IMR-90 (cell line): ENCODE results near the gene PIGU. TPM values are rescaled to one million over a fixed set of nuclear protein-coding genes. Genes with fewer than 3 reads are reported as not detected.

ENCODE experiments used
- ATAC-seq: fragments of 200-7000 bp; cut with Tn5 transposase; 2 replicates; pipeline ENCODE4 v1.9.1; 2020; ENCODE audit warnings: low read depth, mild to moderate bottlenecking, moderate library complexity
- BruUV-seq: library from RNA; stranded (reverse); fragments of 400-500 nt; replicated peaks from 2 replicates; lab custom pipeline; 2021; lab: Mats Ljungman, UMichigan
- CTCF ChIA-PET: fragments of 300-600 bp; formaldehyde crosslinking; extraction: SDS; loops from one replicate; lab custom pipeline; 2021; ENCODE audit warnings: antibody characterized with exemption; lab: Yijun Ruan, JAX
- POLR2A ChIA-PET: fragments of 300-600 bp; sonication (Branson Sonifier 250); formaldehyde crosslinking; loops from one replicate; lab custom pipeline; 2022; ENCODE audit warnings: antibody characterized with exemption; ENCODE audit not compliant: unreplicated experiment; lab: Charles Lee
- DNase-seq: peaks from one replicate; pipeline ENCODE4 v3.0.0; 2013
- H2AFZ ChIP-seq: replicated peaks from 2 replicates; pipeline ENCODE3; 2013; ENCODE audit warnings: low read length, mild to moderate bottlenecking; ENCODE audit not compliant: poor library complexity
- H2AK5ac ChIP-seq: 2 replicates; pipeline ENCODE4 v1.6.1; 2013; ENCODE audit warnings: low read depth, low read length, inconsistent platforms
- H2AK9ac ChIP-seq: replicated peaks from 2 replicates; pipeline ENCODE3; 2013; ENCODE audit warnings: mild to moderate bottlenecking, low read depth, low read length, moderate library complexity; ENCODE audit not compliant: poor library complexity
- H2BK120ac ChIP-seq: 2 replicates; pipeline ENCODE4 v1.6.1; 2013; ENCODE audit warnings: low read depth, low read length, inconsistent platforms
- H2BK15ac ChIP-seq: 3 replicates; pipeline ENCODE4 v1.6.1; 2013; ENCODE audit warnings: low read depth, low read length, inconsistent platforms
- H2BK20ac ChIP-seq: 2 replicates; pipeline ENCODE4 v1.6.1; 2013; ENCODE audit warnings: low read depth, mild to moderate bottlenecking, inconsistent platforms, low read length, moderate library complexity
- H2BK5ac ChIP-seq: 2 replicates; pipeline ENCODE4 v1.6.1; 2013; ENCODE audit warnings: mild to moderate bottlenecking, low read depth, low read length, inconsistent platforms; ENCODE audit not compliant: poor library complexity, severe bottlenecking
- H3K14ac ChIP-seq: replicated peaks from 2 replicates; pipeline ENCODE4 v1.6.1; 2013; ENCODE audit warnings: low read depth, low read length, inconsistent platforms
- H3K18ac ChIP-seq: 2 replicates; pipeline ENCODE4 v1.6.1; 2013; ENCODE audit warnings: low read depth, low read length, control low read depth
- H3K23ac ChIP-seq: 2 replicates; pipeline ENCODE4 v1.6.1; 2013; ENCODE audit warnings: low read depth, low read length, inconsistent platforms
- H3K27ac ChIP-seq: 2 replicates; pipeline ENCODE4 v1.5.1; 2013; ENCODE audit warnings: mild to moderate bottlenecking, control low read depth, low read length; ENCODE audit not compliant: insufficient read depth
- H3K27me3 ChIP-seq: 2 replicates; pipeline ENCODE4 v1.6.1; 2013; ENCODE audit warnings: low read length; ENCODE audit not compliant: control insufficient read depth, insufficient read depth
- H3K36me3 ChIP-seq: 2 replicates; pipeline ENCODE4 v1.6.1; 2013; ENCODE audit warnings: low read length, mixed read lengths; ENCODE audit not compliant: control insufficient read depth, insufficient read depth
- H3K4ac ChIP-seq: 2 replicates; pipeline ENCODE4 v1.6.1; 2013; ENCODE audit warnings: low read depth, low read length, inconsistent platforms
- H3K4me1 ChIP-seq: 2 replicates; pipeline ENCODE4 v1.6.1; 2013; ENCODE audit warnings: low read length, mixed read lengths; ENCODE audit not compliant: control insufficient read depth, insufficient read depth
- H3K4me2 ChIP-seq: 2 replicates; pipeline ENCODE4 v1.6.1; 2013; ENCODE audit warnings: low read depth, mild to moderate bottlenecking, control low read depth, low read length, moderate library complexity
- H3K4me3 ChIP-seq: 2 replicates; pipeline ENCODE4 v1.5.1; 2013; ENCODE audit warnings: low read depth, mild to moderate bottlenecking, control low read depth, low read length, moderate library complexity; ENCODE audit not compliant: insufficient read depth
- H3K56ac ChIP-seq: 2 replicates; pipeline ENCODE4 v1.6.1; 2013; ENCODE audit warnings: low read length, inconsistent platforms; ENCODE audit not compliant: insufficient read depth; ENCODE audit errors: extremely low read depth
- H3K79me1 ChIP-seq, 2 experiments: 2 replicates each; pipeline ENCODE4 v1.6.1; 2013; ENCODE audit warnings: low read length in 2 of 2, inconsistent platforms in 1 of 2, low read depth in 1 of 2
- H3K9ac ChIP-seq: 2 replicates; pipeline ENCODE4 v1.6.1; 2013; ENCODE audit warnings: low read depth, low read length, control low read depth
- H3K9me1 ChIP-seq: 2 replicates; pipeline ENCODE4 v1.6.1; 2013; ENCODE audit warnings: low read length, inconsistent platforms; ENCODE audit not compliant: insufficient read depth
- H3K9me3 ChIP-seq: 2 replicates; pipeline ENCODE4 v1.6.1; 2013; ENCODE audit warnings: low read length; ENCODE audit not compliant: control insufficient read depth, insufficient read depth
- H4K20me1 ChIP-seq: 2 replicates; pipeline ENCODE4 v1.6.1; 2013; ENCODE audit warnings: low read length, inconsistent platforms; ENCODE audit not compliant: insufficient read depth
- H4K5ac ChIP-seq: 2 replicates; pipeline ENCODE4 v1.6.1; 2013; ENCODE audit warnings: mild to moderate bottlenecking, low read depth, low read length, control low read depth
- H4K8ac ChIP-seq, 2 experiments: 2 replicates each; pipeline ENCODE4 v1.6.1; 2013; ENCODE audit warnings: low read depth in 2 of 2, low read length in 2 of 2, control low read depth in 1 of 2, inconsistent platforms in 1 of 2
- H4K91ac ChIP-seq: 2 replicates; pipeline ENCODE4 v1.6.1; 2013; ENCODE audit warnings: low read depth, low read length, inconsistent platforms; ENCODE audit not compliant: insufficient read depth
- CEBPB ChIP-seq: IDR thresholded peaks from 2 replicates; pipeline ENCODE4 v1.6.1; 2012; ENCODE audit warnings: low read depth, low read length, improper control_type of control experiment
- CHD1 ChIP-seq: IDR thresholded peaks from 2 replicates; pipeline ENCODE4 v1.6.1; 2012; ENCODE audit warnings: low read depth, low read length, improper control_type of control experiment
- RCOR1 ChIP-seq: IDR thresholded peaks from 2 replicates; pipeline ENCODE4 v1.6.1; 2012; ENCODE audit warnings: mild to moderate bottlenecking, low read length, improper control_type of control experiment; ENCODE audit not compliant: insufficient replicate concordance
- RFX5 ChIP-seq: IDR thresholded peaks from 2 replicates; pipeline ENCODE4 v1.8.0; 2012; ENCODE audit warnings: low read depth, mild to moderate bottlenecking, low read length, moderate library complexity
- WGBS, 2 experiments: methylation state at CpG; one replicate each; pipeline versions ENCODE4 v1.1.5 to v1.1.7; 2013; ENCODE audit warnings: missing lambda C conversion rate in 2 of 2; ENCODE audit not compliant: insufficient read length in 1 of 2; ENCODE audit errors: extremely low coverage in 2 of 2; 5-methylcytosine and 5-hydroxymethylcytosine counted together
- dilution Hi-C: fragments of 300-500 bp; cut with HindIII; formaldehyde crosslinking; loops from one replicate; pipeline ENCODE4 v1.14.3; 2018; ENCODE audit warnings: low sequenced_read_pairs; ENCODE audit not compliant: unreplicated experiment
- in situ Hi-C: fragments of 300-500 bp; cut with MboI; formaldehyde crosslinking; loops from 3 replicates; pipeline ENCODE4 v1.14.3; 2019; ENCODE audit warnings: low sequenced_read_pairs, inconsistent platforms, mixed read lengths
- intact Hi-C: fragments of 100-400 bp; cut with micrococcal nuclease; formaldehyde crosslinking; loops from 2 replicates; pipeline ENCODE4 v1.10.0; 2022
- polyA plus RNA-seq, 3 experiments: library from polyadenylated mRNA; depleted of rRNA; stranded (reverse); fragments of >200 nt; gene quantifications; 2 replicates each; pipeline ENCODE4 v1.2.3, GENCODE V29; 2012; ENCODE audit warnings: low replicate concordance in 1 of 3
- total RNA-seq: library from RNA; depleted of rRNA; stranded (reverse); fragments of >200 nt; gene quantifications from 2 replicates; pipeline ENCODE4 v1.2.3, GENCODE V29; 2012
- TF ChIP-seq, protein P1 (sequence below): conservative IDR thresholded peaks from 2 replicates; pipeline ENCODE4 v1.5.1; 2012; ENCODE audit warnings: mild to moderate bottlenecking, low read depth, low read length, improper control_type of control experiment

PIGU gene
- total and polyA plus RNA-seq, 2 of the 4 experiments (the other 2 are of a cell fraction), result 11.1 to 31.1 TPM

DNA sequence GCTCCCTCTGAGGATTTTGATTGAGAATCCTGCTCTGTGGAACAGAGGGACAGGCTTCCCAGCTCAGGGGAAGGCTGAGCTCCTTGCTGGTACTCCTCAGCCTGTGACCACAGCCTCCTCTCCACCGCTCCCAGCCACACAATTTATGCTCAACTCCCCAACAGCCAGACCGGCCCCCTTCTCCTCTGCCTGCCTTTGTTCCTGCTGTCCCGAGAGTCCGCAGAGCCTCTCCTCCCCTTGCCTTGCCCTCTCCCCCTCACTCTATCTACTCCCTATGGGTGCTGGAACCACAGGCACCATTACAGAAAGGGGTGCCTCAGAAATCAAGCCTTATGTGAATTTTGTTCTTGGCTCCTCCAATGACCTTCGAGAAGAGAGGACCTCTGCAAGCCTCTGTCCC lies 102.5 kb downstream of the PIGU start:
- H3K27me3 ChIP-seq, result no peaks in the 10 kb centered on the region
- no peaks in the 10 kb centered on the region for H4K20me1 ChIP-seq
- H2AK5ac ChIP-seq, result no peak overlapping the region
- CTCF ChIA-PET, result no interaction called here
- intact Hi-C loops, result loop anchor here (10.0 kb wide), 1 partner anchor 390 kb away; no protein-coding TSS in a partner anchor
- H3K4me3 ChIP-seq, result no peak overlapping the region
- H2AK9ac ChIP-seq, result no peak overlapping the region
- no peak overlapping the region for H4K5ac ChIP-seq
- no peak overlapping the region for H3K4me2 ChIP-seq
- TF ChIP-seq CHD1, result no peak
- no peak for TF ChIP-seq RFX5
- TF ChIP-seq, protein P1, sequence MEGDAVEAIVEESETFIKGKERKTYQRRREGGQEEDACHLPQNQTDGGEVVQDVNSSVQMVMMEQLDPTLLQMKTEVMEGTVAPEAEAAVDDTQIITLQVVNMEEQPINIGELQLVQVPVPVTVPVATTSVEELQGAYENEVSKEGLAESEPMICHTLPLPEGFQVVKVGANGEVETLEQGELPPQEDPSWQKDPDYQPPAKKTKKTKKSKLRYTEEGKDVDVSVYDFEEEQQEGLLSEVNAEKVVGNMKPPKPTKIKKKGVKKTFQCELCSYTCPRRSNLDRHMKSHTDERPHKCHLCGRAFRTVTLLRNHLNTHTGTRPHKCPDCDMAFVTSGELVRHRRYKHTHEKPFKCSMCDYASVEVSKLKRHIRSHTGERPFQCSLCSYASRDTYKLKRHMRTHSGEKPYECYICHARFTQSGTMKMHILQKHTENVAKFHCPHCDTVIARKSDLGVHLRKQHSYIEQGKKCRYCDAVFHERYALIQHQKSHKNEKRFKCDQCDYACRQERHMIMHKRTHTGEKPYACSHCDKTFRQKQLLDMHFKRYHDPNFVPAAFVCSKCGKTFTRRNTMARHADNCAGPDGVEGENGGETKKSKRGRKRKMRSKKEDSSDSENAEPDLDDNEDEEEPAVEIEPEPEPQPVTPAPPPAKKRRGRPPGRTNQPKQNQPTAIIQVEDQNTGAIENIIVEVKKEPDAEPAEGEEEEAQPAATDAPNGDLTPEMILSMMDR, result no peak
- TF ChIP-seq CEBPB, result no peak
- TF ChIP-seq RCOR1, result no peak
- no peaks in the 10 kb centered on the region for H3K79me1 ChIP-seq
- H2BK5ac ChIP-seq, result no peak overlapping the region
- no peak overlapping the region for H3K18ac ChIP-seq
- no TSS peak for BruUV-seq
- in situ Hi-C loops, result no loop called here
- no peak overlapping the region for H2BK15ac ChIP-seq
- H3K4me1 ChIP-seq, result peaks cover 5% of the 10 kb centered on the region
- H3K27ac ChIP-seq, result no peak overlapping the region
- POLR2A ChIA-PET, result no interaction called here
- H2BK20ac ChIP-seq, result no peak overlapping the region
- H2BK120ac ChIP-seq, result no peak overlapping the region
- no peak overlapping the region for H3K56ac ChIP-seq
- H3K4ac ChIP-seq, result no peak overlapping the region
- no peak overlapping the region for H4K91ac ChIP-seq
- 80% methylated on average over 1 of the region's 5 CpGs; no CpG with 5 or more reads in 1 of the 2 experiments for WGBS, 2 experiments
- ATAC-seq (no peak), DNase-seq (no peak)
- no peak overlapping the region for H2AFZ ChIP-seq
- peaks cover 13% of the 10 kb centered on the region for H3K9me1 ChIP-seq
- H3K9me3 ChIP-seq, result no peaks in the 10 kb centered on the region
- 0 out of 2 replicates have a peak, but pooled peaks cover 1% of the 10 kb centered on the region for H3K36me3 ChIP-seq
- no peak overlapping the region for H4K8ac ChIP-seq
- dilution Hi-C loops, result no loop called here
- no peak overlapping the region for H3K14ac ChIP-seq
- H3K9ac ChIP-seq, result no peak overlapping the region
- no peak overlapping the region for H3K23ac ChIP-seq
